Transverse colon (tissue), 4 donors: ENCODE data around the gene SH3BGR. TPM values are rescaled to one million over a fixed set of nuclear protein-coding genes. Genes with fewer than 3 reads are reported as not detected.
A peak's percentile ranks its signal among the peaks of the same experiment; 100 is the strongest.

Experiments used
- DNase-seq: peaks from one replicate; pipeline ENCODE4 v3.0.0-alpha.2; 2019
- H3K27ac ChIP-seq, 4 donors: fragments of 200-600 bp; sonication (generic); 2 replicates each; pipeline ENCODE4 v1.5.1; 2016 to 2018; ENCODE audit warnings: inconsistent platforms in 4 of 4
- H3K27me3 ChIP-seq: fragments of 200-600 bp; sonication (generic); 2 replicates; pipeline ENCODE4 v1.5.1; 2017; ENCODE audit warnings: inconsistent platforms
- H3K36me3 ChIP-seq, 4 donors: fragments of 200-600 bp; sonication (generic); 2 replicates each; pipeline ENCODE4 v1.5.1; 2017 to 2019; ENCODE audit warnings: inconsistent platforms in 4 of 4
- H3K4me1 ChIP-seq, 4 donors: fragments of 200-600 bp; sonication (generic); 2 replicates each; pipeline ENCODE4 v1.5.1; 2017 to 2020; ENCODE audit warnings: inconsistent platforms in 4 of 4
- H3K4me3 ChIP-seq, 4 donors: fragments of 200-600 bp; sonication (generic); 1 replicate in 1 of 4; 2 replicates in 3 of 4; pipeline versions ENCODE4 v1.5.1 to v1.6.1; 2017 to 2019; ENCODE audit warnings: inconsistent platforms in 4 of 4
- H3K9me3 ChIP-seq, 2 donors: fragments of 200-600 bp; sonication (generic); 2 replicates each; pipeline ENCODE4 v1.5.1; 2017 to 2019; ENCODE audit warnings: inconsistent platforms in 2 of 2
- EP300 ChIP-seq: sonication (generic); formaldehyde crosslinking; IDR thresholded peaks from one replicate; pipeline ENCODE4 v1.6.1; 2017; ENCODE audit warnings: antibody characterized with exemption, low read depth
- POLR2A ChIP-seq: fragments of 450-650 bp; IDR thresholded peaks from one replicate; pipeline ENCODE4 v1.6.1; 2016; ENCODE audit warnings: antibody characterized with exemption, mild to moderate bottlenecking, moderate library complexity
- POLR2AphosphoS5 ChIP-seq, 3 donors: sonication (generic); formaldehyde crosslinking; IDR thresholded peaks; one replicate each; pipeline ENCODE4 v1.6.1; 2016; ENCODE audit warnings: antibody characterized with exemption in 3 of 3
- WGBS, 2 donors: methylation state at CpG; one replicate each; pipeline ENCODE4 v1.1.5; 2018; ENCODE audit warnings: low coverage in 1 of 2; 5-methylcytosine and 5-hydroxymethylcytosine counted together
- in situ Hi-C, 4 donors: fragments of 200-750 bp; cut with MboI; loops; one replicate each; pipeline versions ENCODE4 v1.15.0 to v1.15.1; 2017; ENCODE audit warnings: low sequenced_read_pairs in 3 of 4, low pct_ligation_motif_present in 1 of 4, low pct_unique_long_range_greater_than_20kb in 1 of 4
- intact Hi-C: fragments of 100-400 bp; cut with DNase I; formaldehyde crosslinking; loops from one replicate; pipeline ENCODE4 v1.15.1; 2023; ENCODE audit warnings: low total_unique reads
- total RNA-seq, 4 donors: library from RNA; depleted of rRNA; stranded (reverse); fragments of >200 nt; gene quantifications; one replicate each; pipeline ENCODE4 v1.1.0, GENCODE V29; 2016
- TF ChIP-seq, protein P1 (sequence below), 5 experiments: fragments of 200-600 bp in 3 of 5; fragments of 450-650 bp in 2 of 5; sonication (generic) in 3 of 5; IDR thresholded peaks; 1 replicate in 2 of 5; 2 replicates in 3 of 5; pipeline ENCODE4 v1.5.1; 2016 to 2017; ENCODE audit warnings: antibody characterized with exemption in 5 of 5, inconsistent platforms in 3 of 5, mild to moderate bottlenecking in 2 of 5, moderate library complexity in 1 of 5

The SH3BGR gene
- total RNA-seq, 4 donors from 2014 or later: 3.7 to 15.7 (median 7.9) TPM

DNA sequence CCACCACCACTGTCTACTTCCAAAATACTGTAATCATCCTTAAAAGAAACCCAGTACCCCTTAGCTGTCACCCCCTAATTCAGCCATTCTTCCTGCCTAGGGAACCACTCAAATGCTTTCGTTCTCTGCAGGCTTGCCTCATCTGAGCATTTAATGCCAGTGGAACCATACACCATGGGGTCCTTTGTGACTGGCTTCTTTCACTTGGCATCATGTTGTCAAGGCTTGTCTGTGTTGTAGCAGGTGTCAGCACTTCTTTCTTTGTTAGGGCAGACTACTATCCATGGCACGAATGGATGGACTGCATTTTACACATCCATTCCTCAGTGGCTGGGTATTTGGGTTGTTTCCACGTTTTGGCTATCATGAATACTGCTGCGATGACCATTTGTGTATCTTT lies 28.5 kb downstream of the SH3BGR start:
- in situ Hi-C loops (no loop called here), intact Hi-C loops (no loop called here)
- H3K27ac ChIP-seq: no peak overlapping the region
- DNase-seq: no peak
- H3K4me3 ChIP-seq: no peak overlapping the region
- no peaks in the 10 kb centered on the region for H3K27me3 ChIP-seq
- H3K4me1 ChIP-seq: no peaks in the 10 kb centered on the region
- TF ChIP-seq, protein P1, sequence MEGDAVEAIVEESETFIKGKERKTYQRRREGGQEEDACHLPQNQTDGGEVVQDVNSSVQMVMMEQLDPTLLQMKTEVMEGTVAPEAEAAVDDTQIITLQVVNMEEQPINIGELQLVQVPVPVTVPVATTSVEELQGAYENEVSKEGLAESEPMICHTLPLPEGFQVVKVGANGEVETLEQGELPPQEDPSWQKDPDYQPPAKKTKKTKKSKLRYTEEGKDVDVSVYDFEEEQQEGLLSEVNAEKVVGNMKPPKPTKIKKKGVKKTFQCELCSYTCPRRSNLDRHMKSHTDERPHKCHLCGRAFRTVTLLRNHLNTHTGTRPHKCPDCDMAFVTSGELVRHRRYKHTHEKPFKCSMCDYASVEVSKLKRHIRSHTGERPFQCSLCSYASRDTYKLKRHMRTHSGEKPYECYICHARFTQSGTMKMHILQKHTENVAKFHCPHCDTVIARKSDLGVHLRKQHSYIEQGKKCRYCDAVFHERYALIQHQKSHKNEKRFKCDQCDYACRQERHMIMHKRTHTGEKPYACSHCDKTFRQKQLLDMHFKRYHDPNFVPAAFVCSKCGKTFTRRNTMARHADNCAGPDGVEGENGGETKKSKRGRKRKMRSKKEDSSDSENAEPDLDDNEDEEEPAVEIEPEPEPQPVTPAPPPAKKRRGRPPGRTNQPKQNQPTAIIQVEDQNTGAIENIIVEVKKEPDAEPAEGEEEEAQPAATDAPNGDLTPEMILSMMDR (IDR thresholded peaks at IDR 0.05): no peak
- TF ChIP-seq EP300 (no peak), POLR2A (no peak), POLR2AphosphoS5 (IDR thresholded peaks at IDR 0.05) (no peak)
- 91% methylated on average over 4 of the region's 4 CpGs; no CpG with 5 or more reads in 1 of the 2 donors for WGBS, 2 donors
- no peaks in the 10 kb centered on the region for H3K36me3 ChIP-seq
- H3K9me3 ChIP-seq: no peaks in the 10 kb centered on the region

DNA sequence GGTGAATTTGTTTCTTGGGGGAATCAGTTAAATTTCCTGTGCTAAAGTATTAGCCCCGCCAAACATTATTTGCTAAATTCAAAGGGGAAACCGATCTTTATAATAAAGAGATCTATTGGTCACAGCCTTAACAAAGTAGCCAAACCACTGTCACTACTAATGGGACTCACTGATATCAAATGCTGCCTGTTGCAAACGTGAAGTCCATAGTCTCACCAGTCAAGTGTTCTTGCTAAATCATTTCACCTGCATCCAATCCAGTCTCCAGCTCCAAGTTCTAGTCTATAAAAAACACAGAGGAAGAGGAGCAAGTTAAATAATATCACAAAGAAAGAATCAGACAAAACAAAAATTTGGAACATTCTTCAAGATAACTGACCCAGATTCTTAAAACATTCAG lies 30.1 kb downstream of the SH3BGR start:
- H3K27ac ChIP-seq: no peak overlapping the region
- no peak for DNase-seq
- no peaks in the 10 kb centered on the region for H3K9me3 ChIP-seq
- in situ Hi-C loops: no loop called here
- WGBS, 2 donors: 81 to 84% methylated on average over 3 of the region's 3 CpGs
- no peaks in the 10 kb centered on the region for H3K4me1 ChIP-seq
- H3K27me3 ChIP-seq: no peaks in the 10 kb centered on the region
- TF ChIP-seq, protein P1 (IDR thresholded peaks at IDR 0.05): no peak
- TF ChIP-seq POLR2A (no peak), EP300 (no peak), POLR2AphosphoS5 (IDR thresholded peaks at IDR 0.05) (no peak)
- intact Hi-C loops: no loop called here
- no peaks in the 10 kb centered on the region for H3K36me3 ChIP-seq
- H3K4me3 ChIP-seq: no peak overlapping the region

DNA sequence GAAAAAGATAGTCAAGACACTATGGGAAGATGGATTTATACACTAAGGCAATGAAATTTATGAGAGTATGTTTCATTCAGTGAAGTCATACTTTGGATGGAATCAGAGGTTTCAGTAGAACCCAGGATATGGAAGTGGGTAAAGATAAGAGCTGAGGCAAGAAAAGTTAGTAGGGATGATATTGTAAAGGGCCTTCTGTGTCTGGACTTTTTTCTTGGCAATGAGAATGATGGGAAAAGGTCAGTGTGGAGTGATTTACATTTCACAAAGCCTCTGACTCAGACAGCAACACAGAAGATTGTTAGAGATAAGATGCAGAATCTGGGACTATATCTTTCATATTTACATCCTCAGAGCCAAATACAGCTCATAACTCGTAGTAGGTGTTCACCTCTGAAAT lies 32.1 kb downstream of the SH3BGR start:
- in situ Hi-C loops: no loop called here
- TF ChIP-seq POLR2AphosphoS5 (IDR thresholded peaks at IDR 0.05) (no peak), EP300 (no peak), POLR2A (no peak)
- TF ChIP-seq, protein P1 (IDR thresholded peaks at IDR 0.05): no peak
- WGBS, 2 donors: 60 to 74% methylated on average over 1 of the region's 1 CpG
- no peak overlapping the region for H3K4me3 ChIP-seq
- no peak overlapping the region for H3K27ac ChIP-seq
- H3K36me3 ChIP-seq: no peaks in the 10 kb centered on the region
- no peaks in the 10 kb centered on the region for H3K9me3 ChIP-seq
- intact Hi-C loops: no loop called here
- DNase-seq: no peak
- H3K27me3 ChIP-seq: no peaks in the 10 kb centered on the region
- no peaks in the 10 kb centered on the region for H3K4me1 ChIP-seq

DNA sequence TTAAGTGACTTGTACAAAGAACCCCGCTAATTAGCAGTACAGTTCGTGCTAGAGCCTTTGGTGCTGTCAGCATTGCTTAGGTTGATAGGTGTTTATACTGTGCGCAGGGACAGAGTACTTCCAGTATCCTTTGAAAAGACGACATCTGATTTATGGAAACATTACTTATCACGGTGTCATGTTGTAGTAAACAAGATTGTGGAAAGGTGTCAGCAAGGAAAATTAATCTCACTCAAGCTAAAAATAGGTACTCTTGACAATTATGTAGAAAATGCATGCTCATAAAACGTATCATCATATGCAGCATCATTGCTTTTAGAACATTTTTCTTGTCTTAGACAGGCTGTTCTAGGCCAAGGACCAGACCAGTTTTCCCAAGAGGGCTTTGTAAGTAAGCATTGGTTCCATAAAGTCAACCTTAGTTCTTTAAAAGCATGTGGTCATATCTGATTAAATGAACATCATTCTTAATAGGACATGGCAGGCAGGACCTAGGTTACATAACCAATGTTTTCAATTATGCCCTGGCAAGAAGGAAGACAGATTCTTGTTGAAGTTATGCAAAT lies 33.0 kb downstream of the SH3BGR start:
- 63 to 76% methylated on average over 6 of the region's 6 CpGs for WGBS, 2 donors
- Histone ChIP-seq H3K9me3 (no peaks in the 10 kb centered on the region), H3K27me3 (no peaks in the 10 kb centered on the region), H3K4me3 (no peak overlapping the region), H3K27ac (no peak overlapping the region), H3K4me1 (no peaks in the 10 kb centered on the region), H3K36me3 (no peaks in the 10 kb centered on the region)
- peak in 1 of 3 donors; percentile 43 for TF ChIP-seq POLR2AphosphoS5 (IDR thresholded peaks at IDR 0.05)
- TF ChIP-seq, protein P1 (IDR thresholded peaks at IDR 0.05): no peak
- in situ Hi-C loops: no loop called here
- no peak for DNase-seq
- intact Hi-C loops: no loop called here
